GM12801 (cell line): ENCODE measurements around the gene TBX1.

Experiments used
- CTCF ChIP-seq: IDR thresholded peaks from one replicate; pipeline ENCODE4 v1.5.1; 2011; ENCODE audit warnings: control low read depth; ENCODE audit not compliant: insufficient read length; ENCODE audit errors: extremely low read depth

Gene TBX1

GRCh38 chr22:19763458-19764298 is 3.1 kb downstream of the TBX1 start:
- no peak for TF ChIP-seq CTCF

- TF ChIP-seq CTCF: no peak
These were observed 3.7 kb downstream of the TBX1 start for GRCh38 chr22:19764299-19764593.

- no peak for TF ChIP-seq CTCF
These were observed 4.3 kb downstream of the TBX1 start for GRCh38 chr22:19764636-19765476.

GRCh38 chr22:19765477-19766239 is 5.1 kb downstream of the TBX1 start:
- no peak for TF ChIP-seq CTCF

GRCh38 chr22:19766240-19766510 is 5.6 kb downstream of the TBX1 start:
- TF ChIP-seq CTCF: no peak

- TF ChIP-seq CTCF: no peak
These were observed 6.2 kb downstream of the TBX1 start for GRCh38 chr22:19766511-19767426.
